NCI-H1417 treated with DMSO at 0.1 percent for 48 hours (cell line): Measurements from ENCODE around the gene MBD6.

Source experiments
- DNase-seq: peaks from one replicate; lab custom pipeline; 2025; lab: John Stamatoyannopoulos, UW

MBD6 gene

GRCh38 chr12:57528176-57528575 lies 5.6 kb downstream of the MBD6 start:
- no peak for DNase-seq

- no peak for DNase-seq
Observed at GRCh38 chr12:57528831-57529555, 6.4 kb downstream of the MBD6 start.

- no peak for DNase-seq
Observed at GRCh38 chr12:57529831-57530230, 7.2 kb downstream of the MBD6 start.

GRCh38 chr12:57530396-57531142 lies 7.9 kb downstream of the MBD6 start:
- no peak for DNase-seq

- no peak for DNase-seq
Observed at GRCh38 chr12:57531836-57532235, 9.2 kb downstream of the MBD6 start.

- DNase-seq = no peak
Observed at GRCh38 chr12:57533108-57533507, 10.5 kb downstream of the MBD6 start.

GRCh38 chr12:57534250-57534649 lies 11.6 kb downstream of the MBD6 start:
- no peak for DNase-seq

- no peak for DNase-seq
Observed at GRCh38 chr12:57534991-57535543, 12.4 kb downstream of the MBD6 start.

- no peak for DNase-seq
Observed at GRCh38 chr12:57535764-57536596, 13.4 kb downstream of the MBD6 start.

- DNase-seq = no peak
Observed at GRCh38 chr12:57536597-57536942, 13.9 kb downstream of the MBD6 start.

- DNase-seq = no peak
Observed at GRCh38 chr12:57539134-57539768, 16.6 kb downstream of the MBD6 start.

GRCh38 chr12:57541001-57541400 lies 18.4 kb downstream of the MBD6 start:
- no peak for DNase-seq

- DNase-seq = no peak
Observed at GRCh38 chr12:57541717-57542116, 19.1 kb downstream of the MBD6 start.

- DNase-seq = no peak
Observed at GRCh38 chr12:57543581-57543980, 21.0 kb downstream of the MBD6 start.

GRCh38 chr12:57545809-57546437 lies 23.3 kb downstream of the MBD6 start:
- no peak for DNase-seq

GRCh38 chr12:57546438-57547287 lies 24.0 kb downstream of the MBD6 start, which contains the start of gene DCTN2:
Gene DCTN2, minus strand, starts transcription at chr12:57547192. Its CDS starts 129 bp downstream, at chr12:57547063.
- peak; percentile 98 for DNase-seq

- DNase-seq = no peak
Observed at GRCh38 chr12:57547288-57548012, 24.8 kb downstream of the MBD6 start.

GRCh38 chr12:57548013-57548315 lies 25.3 kb downstream of the MBD6 start:
- DNase-seq = no peak

GRCh38 chr12:57548488-57548887 lies 25.9 kb downstream of the MBD6 start:
- DNase-seq = no peak
